Measurements from ENCODE around the gene MFF. TPM values are rescaled to one million over a fixed set of nuclear protein-coding genes. Genes with fewer than 3 reads are reported as not detected.

MFF gene
- total RNA-seq, 1 donor from 2014 or later = 94.8 TPM

GRCh38 chr2:227322530-227323205, 2.4 kb upstream of the MFF start:
- TF ChIP-seq, protein P1, sequence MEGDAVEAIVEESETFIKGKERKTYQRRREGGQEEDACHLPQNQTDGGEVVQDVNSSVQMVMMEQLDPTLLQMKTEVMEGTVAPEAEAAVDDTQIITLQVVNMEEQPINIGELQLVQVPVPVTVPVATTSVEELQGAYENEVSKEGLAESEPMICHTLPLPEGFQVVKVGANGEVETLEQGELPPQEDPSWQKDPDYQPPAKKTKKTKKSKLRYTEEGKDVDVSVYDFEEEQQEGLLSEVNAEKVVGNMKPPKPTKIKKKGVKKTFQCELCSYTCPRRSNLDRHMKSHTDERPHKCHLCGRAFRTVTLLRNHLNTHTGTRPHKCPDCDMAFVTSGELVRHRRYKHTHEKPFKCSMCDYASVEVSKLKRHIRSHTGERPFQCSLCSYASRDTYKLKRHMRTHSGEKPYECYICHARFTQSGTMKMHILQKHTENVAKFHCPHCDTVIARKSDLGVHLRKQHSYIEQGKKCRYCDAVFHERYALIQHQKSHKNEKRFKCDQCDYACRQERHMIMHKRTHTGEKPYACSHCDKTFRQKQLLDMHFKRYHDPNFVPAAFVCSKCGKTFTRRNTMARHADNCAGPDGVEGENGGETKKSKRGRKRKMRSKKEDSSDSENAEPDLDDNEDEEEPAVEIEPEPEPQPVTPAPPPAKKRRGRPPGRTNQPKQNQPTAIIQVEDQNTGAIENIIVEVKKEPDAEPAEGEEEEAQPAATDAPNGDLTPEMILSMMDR (IDR thresholded peaks at IDR 0.05; ENCODE audit: insufficient read depth, low read length, poor library complexity, severe bottlenecking) = no peak
- Histone ChIP-seq H3K36me3 (ENCODE audit: control insufficient read depth, insufficient read depth, low read length) (no peaks in the 10 kb centered on the region), H3K27me3 (ENCODE audit: control insufficient read depth, insufficient read depth, low read length) (no peaks in the 10 kb centered on the region), H3K4me3 (ENCODE audit: low read depth, low read length) (no peak overlapping the region)
- no peak for DNase-seq (ENCODE audit: low read depth)

GRCh38 chr2:227323818-227324217, 1.2 kb upstream of the MFF start:
- Histone ChIP-seq H3K27me3 (ENCODE audit: control insufficient read depth, insufficient read depth, low read length) (no peaks in the 10 kb centered on the region), H3K36me3 (ENCODE audit: control insufficient read depth, insufficient read depth, low read length) (no peaks in the 10 kb centered on the region), H3K4me3 (ENCODE audit: low read depth, low read length) (no peak overlapping the region)
- TF ChIP-seq, protein P1 (IDR thresholded peaks at IDR 0.05; ENCODE audit: insufficient read depth, low read length, poor library complexity, severe bottlenecking) = no peak
- DNase-seq (ENCODE audit: low read depth) = no peak

DNA sequence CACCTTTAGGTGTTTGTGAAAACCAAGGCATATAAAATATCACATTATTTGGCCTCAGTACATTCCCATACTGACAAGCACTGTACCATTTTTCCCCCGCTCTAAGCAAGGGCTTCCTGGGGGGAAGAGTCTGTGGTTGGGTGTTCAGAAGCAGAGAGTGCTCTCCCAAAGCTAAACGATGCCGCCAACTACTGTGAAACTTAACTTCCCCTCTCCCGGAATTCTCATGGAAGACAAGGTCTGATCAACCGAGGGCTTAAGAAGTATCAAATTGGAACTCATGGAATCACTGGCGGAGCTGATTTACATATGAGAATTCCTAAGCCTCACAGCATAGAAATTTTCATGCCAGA, 433 bp upstream of the MFF start:
- Histone ChIP-seq H3K27me3 (ENCODE audit: control insufficient read depth, insufficient read depth, low read length) (no peaks in the 10 kb centered on the region), H3K4me3 (ENCODE audit: low read depth, low read length) (peak overlapping the region; percentile 75), H3K36me3 (ENCODE audit: control insufficient read depth, insufficient read depth, low read length) (no peaks in the 10 kb centered on the region)
- no peak for DNase-seq (ENCODE audit: low read depth)
- TF ChIP-seq, protein P1 (IDR thresholded peaks at IDR 0.05; ENCODE audit: insufficient read depth, low read length, poor library complexity, severe bottlenecking) = no peak

GRCh38 chr2:227325839-227326195, 766 bp downstream of the MFF start:
- TF ChIP-seq, protein P1 (IDR thresholded peaks at IDR 0.05; ENCODE audit: insufficient read depth, low read length, poor library complexity, severe bottlenecking) = no peak
- Histone ChIP-seq H3K27me3 (ENCODE audit: control insufficient read depth, insufficient read depth, low read length) (no peaks in the 10 kb centered on the region), H3K36me3 (ENCODE audit: control insufficient read depth, insufficient read depth, low read length) (no peaks in the 10 kb centered on the region), H3K4me3 (ENCODE audit: low read depth, low read length) (peak overlapping the region; percentile 75)
- DNase-seq (ENCODE audit: low read depth) = no peak

GRCh38 chr2:227326783-227327182, 1.7 kb downstream of the MFF start:
- Histone ChIP-seq H3K4me3 (ENCODE audit: low read depth, low read length) (no peak overlapping the region), H3K36me3 (ENCODE audit: control insufficient read depth, insufficient read depth, low read length) (no peaks in the 10 kb centered on the region), H3K27me3 (ENCODE audit: control insufficient read depth, insufficient read depth, low read length) (no peaks in the 10 kb centered on the region)
- DNase-seq (ENCODE audit: low read depth) = no peak
- TF ChIP-seq, protein P1 (IDR thresholded peaks at IDR 0.05; ENCODE audit: insufficient read depth, low read length, poor library complexity, severe bottlenecking) = no peak

DNA sequence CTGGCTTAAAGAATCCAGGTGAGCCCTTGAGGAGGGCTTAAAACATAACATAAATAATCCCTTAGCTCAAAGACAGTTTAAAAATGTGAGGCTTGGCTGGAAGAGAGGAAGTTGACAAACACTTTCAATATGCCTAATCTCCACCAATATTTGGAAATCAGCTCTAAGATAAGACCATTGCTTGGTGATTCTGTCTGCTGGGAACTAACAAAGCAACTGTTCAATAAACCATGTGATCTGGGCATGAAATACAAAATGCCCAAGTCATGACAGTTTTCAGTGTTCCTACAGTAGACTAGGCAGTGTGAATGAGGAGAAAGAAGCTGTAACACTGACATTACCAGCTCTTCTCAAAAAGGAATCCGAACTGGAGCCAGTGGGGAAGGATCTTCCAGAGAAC, 10.7 kb downstream of the MFF start:
- no peak overlapping the region for H3K4me3 ChIP-seq (ENCODE audit: low read depth, low read length)
- no peak for DNase-seq (ENCODE audit: low read depth)
- peaks cover 1% of the 10 kb centered on the region for H3K36me3 ChIP-seq (ENCODE audit: control insufficient read depth, insufficient read depth, low read length)
- H3K27me3 ChIP-seq (ENCODE audit: control insufficient read depth, insufficient read depth, low read length) = no peaks in the 10 kb centered on the region
- TF ChIP-seq, protein P1 (IDR thresholded peaks at IDR 0.05; ENCODE audit: insufficient read depth, low read length, poor library complexity, severe bottlenecking) = no peak
